Nephron progenitor cell (in vitro differentiated cells): ENCODE data around the gene MYL5.

Experiments
- DNase-seq: peaks from one replicate; pipeline ENCODE4 v3.0.0; 2021
- H3K27ac Mint-ChIP-seq: 2 replicates; pipeline ENCODE4 v1.8.0; 2021; ENCODE audit warnings: mild to moderate bottlenecking, moderate library complexity, mixed read lengths
- H3K27me3 Mint-ChIP-seq: 2 replicates; pipeline ENCODE4 v1.8.0; 2021; ENCODE audit warnings: mild to moderate bottlenecking, low read depth, mixed read lengths; ENCODE audit not compliant: poor library complexity
- H3K36me3 Mint-ChIP-seq: 2 replicates; pipeline ENCODE4 v1.8.0; 2021; ENCODE audit warnings: low read depth, mixed read lengths
- H3K4me1 Mint-ChIP-seq: 2 replicates; pipeline ENCODE4 v1.8.0; 2021; ENCODE audit warnings: mixed read lengths
- H3K4me3 Mint-ChIP-seq: 2 replicates; pipeline ENCODE4 v1.8.0; 2021; ENCODE audit warnings: mild to moderate bottlenecking, moderate library complexity, mixed read lengths
- H3K9me3 Mint-ChIP-seq: 2 replicates; pipeline ENCODE4 v1.8.0; 2021; ENCODE audit warnings: mild to moderate bottlenecking, moderate library complexity, mixed read lengths
- TF ChIP-seq, protein P1 (sequence below): fragments of 200-600 bp; sonication (generic); IDR thresholded peaks from 2 replicates; pipeline ENCODE4 v1.5.0; 2021; ENCODE audit warnings: antibody characterized with exemption

MYL5 gene

DNA sequence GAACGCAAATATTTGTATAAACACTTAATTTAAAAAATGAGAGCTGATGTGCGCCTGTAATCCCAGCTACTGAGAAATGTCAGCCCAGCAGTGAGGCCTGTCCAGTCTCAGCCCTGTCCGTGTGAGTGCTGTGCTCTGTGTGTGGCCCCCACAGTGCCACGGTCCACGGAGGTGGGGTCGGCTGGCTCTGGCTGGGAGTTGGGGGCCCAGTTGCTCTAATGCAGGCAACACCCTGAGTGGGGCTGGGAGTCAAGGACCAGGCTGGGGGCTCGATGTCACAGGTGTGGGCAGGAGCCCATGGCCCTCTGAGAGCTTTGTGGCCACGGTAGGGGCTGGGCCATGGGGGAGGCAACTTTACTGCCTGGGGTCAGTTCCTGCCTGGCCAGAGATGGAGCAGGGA lies 44.1 kb downstream of the MYL5 start:
- Mint-ChIP-seq H3K9me3 (no peaks in the 10 kb centered on the region), H3K4me1 (peaks cover 13% of the 10 kb centered on the region), H3K27ac (peak overlapping the region; percentile 48), H3K4me3 (no peak overlapping the region), H3K36me3 (peaks cover 62% of the 10 kb centered on the region), H3K27me3 (no peaks in the 10 kb centered on the region)
- TF ChIP-seq, protein P1, sequence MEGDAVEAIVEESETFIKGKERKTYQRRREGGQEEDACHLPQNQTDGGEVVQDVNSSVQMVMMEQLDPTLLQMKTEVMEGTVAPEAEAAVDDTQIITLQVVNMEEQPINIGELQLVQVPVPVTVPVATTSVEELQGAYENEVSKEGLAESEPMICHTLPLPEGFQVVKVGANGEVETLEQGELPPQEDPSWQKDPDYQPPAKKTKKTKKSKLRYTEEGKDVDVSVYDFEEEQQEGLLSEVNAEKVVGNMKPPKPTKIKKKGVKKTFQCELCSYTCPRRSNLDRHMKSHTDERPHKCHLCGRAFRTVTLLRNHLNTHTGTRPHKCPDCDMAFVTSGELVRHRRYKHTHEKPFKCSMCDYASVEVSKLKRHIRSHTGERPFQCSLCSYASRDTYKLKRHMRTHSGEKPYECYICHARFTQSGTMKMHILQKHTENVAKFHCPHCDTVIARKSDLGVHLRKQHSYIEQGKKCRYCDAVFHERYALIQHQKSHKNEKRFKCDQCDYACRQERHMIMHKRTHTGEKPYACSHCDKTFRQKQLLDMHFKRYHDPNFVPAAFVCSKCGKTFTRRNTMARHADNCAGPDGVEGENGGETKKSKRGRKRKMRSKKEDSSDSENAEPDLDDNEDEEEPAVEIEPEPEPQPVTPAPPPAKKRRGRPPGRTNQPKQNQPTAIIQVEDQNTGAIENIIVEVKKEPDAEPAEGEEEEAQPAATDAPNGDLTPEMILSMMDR = no peak
- DNase-seq = no peak

DNA sequence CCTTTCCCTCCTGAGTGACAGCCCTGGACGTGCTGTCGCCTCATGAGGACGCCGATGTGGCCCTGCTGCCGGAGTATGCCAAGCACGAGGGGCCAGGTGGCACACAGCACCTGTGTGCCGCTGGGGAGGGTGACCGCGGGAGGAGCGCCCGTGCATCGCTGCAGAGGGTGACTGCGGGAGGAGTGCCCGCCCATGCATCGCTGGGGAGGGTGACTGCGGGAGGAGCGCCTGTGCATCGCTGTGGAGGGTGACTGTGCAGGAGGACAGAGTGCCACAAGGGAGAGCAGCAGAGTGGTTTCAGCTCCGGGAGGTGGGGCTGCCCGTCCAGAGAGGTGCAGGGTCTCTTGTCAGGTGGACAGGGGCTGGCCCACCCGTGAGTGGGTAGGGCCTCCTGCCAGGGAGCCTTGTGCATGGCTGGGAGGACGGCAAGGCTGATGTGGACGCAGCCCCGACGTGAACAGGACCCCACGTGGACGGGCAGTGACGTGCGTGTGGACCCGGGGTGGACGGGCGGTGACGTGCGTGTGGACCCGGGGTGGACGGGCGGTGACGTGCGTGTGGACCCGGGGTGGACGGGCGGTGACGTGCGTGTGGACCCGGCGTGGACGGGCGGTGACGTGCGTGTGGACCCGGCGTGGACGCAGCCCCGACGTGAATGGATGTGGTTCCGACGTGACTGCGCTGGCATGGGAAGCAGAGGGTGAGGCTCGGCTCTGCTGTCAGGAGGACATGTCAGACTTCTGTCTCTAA lies 45.9 kb downstream of the MYL5 start:
- H3K9me3 Mint-ChIP-seq = no peaks in the 10 kb centered on the region
- peaks cover 62% of the 10 kb centered on the region for H3K36me3 Mint-ChIP-seq
- TF ChIP-seq, protein P1 = no peak
- DNase-seq = no peak
- H3K4me3 Mint-ChIP-seq = no peak overlapping the region
- H3K27ac Mint-ChIP-seq = peak overlapping the region; percentile 72
- no peaks in the 10 kb centered on the region for H3K27me3 Mint-ChIP-seq
- H3K4me1 Mint-ChIP-seq = peaks cover 18% of the 10 kb centered on the region

DNA sequence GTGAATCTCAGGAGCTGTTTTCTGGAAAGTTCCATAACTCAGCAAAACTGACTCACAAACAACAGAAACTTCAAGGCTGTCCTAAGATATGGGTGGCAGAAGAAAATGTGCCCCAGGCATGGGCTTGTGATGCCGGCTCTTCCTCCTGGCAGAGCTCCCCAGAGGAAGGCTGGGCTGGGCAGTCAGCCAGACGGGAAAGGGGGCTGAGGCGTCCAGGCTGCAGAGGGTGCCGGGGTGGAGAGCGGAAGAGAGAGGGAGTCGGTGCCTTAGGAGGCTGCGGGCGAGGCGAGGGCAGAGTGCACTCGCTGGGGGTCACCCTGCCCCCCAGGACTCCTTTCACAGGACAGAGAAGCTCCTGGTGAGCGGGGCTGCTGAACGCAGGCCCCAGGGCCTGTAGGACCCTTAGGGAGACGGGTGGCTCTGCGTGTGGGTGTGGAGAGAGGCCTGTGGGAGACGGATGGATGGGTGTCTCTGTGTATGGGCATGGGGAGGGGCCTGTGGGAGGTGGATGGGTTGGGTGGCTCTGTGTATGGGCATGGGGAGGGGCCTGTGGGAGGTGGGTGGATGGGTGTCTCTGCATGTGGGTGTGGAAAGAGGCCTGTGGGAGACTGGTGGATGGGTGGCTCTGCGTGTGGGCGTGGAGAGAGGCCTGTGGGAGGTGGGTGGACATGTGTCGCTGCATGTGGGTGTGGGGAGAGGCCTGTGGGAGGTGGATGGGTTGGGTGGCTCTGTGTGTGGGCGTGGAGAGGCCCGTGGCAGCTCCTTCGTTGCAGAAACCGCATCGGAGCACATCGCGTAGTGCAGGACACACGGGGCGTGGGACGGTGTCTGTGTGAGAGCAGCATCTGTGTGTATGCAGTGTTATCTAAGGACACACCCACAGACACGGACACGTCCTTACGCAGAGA lies 47.2 kb downstream of the MYL5 start:
- Mint-ChIP-seq H3K4me1 (peaks cover 22% of the 10 kb centered on the region), H3K4me3 (no peak overlapping the region), H3K9me3 (no peaks in the 10 kb centered on the region), H3K36me3 (peaks cover 64% of the 10 kb centered on the region), H3K27me3 (no peaks in the 10 kb centered on the region), H3K27ac (peak overlapping the region; percentile 81)
- no peak for DNase-seq
- TF ChIP-seq, protein P1 = no peak

DNA sequence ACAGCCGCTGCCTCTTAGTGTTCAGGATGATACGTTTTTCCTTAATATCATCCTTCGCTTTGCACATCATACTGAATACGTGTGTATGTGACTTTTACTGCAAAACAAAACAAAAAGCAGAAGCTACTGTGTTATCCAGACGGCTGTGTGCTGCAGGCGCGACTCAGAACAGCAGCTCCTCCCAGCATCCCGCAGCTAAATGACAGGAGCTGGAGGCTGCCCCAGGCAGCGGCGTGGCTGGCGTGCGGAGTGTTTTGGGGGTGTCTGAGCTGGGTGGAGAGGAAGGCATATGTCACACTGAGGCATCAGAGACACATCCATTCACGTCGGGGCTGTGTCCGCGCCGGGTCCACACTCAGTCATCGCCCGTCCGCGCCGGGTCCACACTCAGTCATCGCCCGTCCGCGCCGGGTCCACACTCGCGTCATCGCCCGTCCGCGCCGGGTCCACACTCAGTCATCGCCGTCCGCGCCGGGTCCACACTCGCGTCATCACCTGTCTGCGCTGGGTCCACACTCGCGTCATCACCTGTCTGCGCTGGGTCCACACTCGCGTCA lies 47.9 kb downstream of the MYL5 start:
- DNase-seq = no peak
- H3K27me3 Mint-ChIP-seq = no peaks in the 10 kb centered on the region
- H3K36me3 Mint-ChIP-seq = peaks cover 65% of the 10 kb centered on the region
- no peaks in the 10 kb centered on the region for H3K9me3 Mint-ChIP-seq
- TF ChIP-seq, protein P1 = no peak
- H3K27ac Mint-ChIP-seq = peak overlapping the region; percentile 81
- no peak overlapping the region for H3K4me3 Mint-ChIP-seq
- H3K4me1 Mint-ChIP-seq = peaks cover 30% of the 10 kb centered on the region

DNA sequence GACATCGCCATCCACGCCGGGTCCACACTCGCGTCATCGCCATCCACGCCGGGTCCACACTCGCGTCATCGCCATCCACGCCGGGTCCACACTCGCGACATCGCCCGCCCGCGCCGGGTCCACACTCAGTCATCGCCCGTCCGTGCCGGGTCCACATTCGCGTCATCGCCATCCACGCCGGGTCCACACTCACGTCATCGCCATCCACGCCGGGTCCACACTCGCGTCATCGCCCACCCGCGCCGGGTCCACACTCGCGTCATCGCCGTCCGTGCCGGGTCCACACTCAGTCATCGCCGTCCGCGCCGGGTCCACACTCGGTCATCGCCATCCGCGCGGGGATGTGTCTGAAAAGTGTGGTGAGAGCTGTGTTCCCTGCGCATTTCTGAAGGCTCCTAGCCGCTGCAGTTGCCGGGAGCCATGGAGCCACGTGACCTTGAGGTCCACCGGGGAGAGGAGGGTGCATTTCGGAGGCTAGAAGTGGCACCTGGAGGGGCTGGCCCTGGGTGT lies 48.6 kb downstream of the MYL5 start:
- Mint-ChIP-seq H3K27me3 (no peaks in the 10 kb centered on the region), H3K27ac (peak overlapping the region; percentile 83), H3K9me3 (no peaks in the 10 kb centered on the region), H3K4me1 (peaks cover 30% of the 10 kb centered on the region), H3K36me3 (peaks cover 65% of the 10 kb centered on the region), H3K4me3 (no peak overlapping the region)
- DNase-seq = no peak
- TF ChIP-seq, protein P1 = no peak
